ENCODE measurements around the gene APBA1.

The APBA1 gene

GRCh38 chr9:69655065-69655464, 17.1 kb downstream of the APBA1 start:
- DNase-seq: no peak

DNA sequence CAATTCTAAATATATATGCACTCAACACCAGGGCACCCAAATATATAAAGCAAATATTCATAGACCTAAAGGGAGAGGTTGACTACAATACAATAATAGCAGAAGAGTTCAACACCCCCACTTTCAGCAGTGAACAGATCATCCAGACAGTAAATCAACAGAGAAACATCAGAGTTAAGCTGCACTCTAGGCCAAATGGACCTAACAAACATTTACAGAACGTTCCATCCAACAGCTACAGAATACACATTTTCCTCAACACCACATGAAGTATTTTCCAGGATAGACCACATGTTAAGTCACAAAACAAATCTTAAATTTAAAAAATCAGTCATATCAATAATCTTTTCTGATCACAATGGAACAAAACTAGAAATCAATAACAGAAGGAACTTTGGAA, 18.9 kb downstream of the APBA1 start:
- DNase-seq: no peak

DNA sequence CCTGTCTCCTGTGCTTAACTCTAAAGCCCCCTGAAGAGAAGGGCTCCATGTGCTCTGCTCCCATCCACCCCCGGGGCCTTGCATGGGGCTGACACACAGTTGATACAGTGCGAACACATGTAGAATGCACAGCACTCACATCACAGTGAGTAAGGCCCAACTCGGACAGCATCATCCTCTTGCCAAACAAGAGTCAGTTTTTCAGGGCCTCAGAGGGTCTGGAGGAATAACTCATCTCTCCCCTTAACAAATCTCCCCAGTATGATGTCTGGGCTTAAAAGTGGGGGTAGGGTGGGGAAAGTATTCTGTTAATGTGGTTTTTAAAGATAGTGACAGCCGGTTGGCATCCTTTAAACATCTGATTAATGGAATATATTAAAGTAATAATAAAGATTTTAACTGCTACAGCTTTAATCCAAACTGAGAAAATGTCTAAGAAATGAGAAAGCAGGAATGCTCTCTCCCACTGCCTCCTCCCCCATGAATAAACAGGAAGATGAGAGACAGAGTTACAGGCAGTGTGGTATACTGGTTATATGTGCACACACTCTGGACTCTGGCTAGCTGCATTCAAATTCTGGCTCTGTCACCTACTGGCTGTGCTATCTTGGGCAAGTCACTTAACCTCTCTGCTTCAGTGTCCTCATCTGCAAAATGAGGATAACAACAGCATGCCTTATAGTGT, 22.5 kb downstream of the APBA1 start:
- DNase-seq: no peak

DNA sequence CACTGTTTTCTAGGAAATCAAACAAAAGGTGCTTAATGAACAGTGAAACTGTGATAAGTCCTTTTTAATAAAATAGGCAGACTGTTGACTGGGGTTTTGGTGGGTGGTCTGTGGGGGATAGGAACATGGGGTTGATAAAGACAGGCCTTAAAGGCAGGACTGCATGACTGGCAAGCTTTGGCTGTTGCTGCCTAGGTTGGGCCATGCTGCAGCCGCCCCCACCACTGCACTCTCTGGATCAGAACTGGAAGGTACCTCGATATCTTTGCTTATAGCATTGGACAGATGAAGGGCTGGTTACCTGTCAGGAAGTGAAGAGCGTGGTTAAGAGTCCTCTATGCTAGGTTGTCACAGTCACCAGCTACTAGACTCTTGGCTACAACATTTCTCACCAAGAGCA, 24.4 kb downstream of the APBA1 start:
- no peak for DNase-seq

DNA sequence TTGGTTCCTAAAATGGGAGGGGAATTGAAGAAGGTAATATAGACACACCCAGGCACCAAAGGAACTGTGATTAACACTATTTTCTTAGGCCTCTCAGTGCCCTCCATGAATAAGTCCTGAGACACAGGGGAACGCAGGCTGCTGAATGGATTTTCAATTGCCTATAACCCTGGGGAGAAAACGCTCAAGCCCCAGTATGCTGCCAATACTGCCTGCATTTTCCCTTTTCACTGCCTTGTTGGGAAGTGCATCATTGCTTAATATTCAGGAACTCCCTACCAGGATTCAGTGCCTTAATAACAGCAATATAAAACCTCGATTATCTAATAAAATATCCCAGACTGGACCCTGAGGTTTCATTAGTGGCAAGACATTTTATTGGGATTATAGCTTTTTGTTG, 25.4 kb downstream of the APBA1 start:
- no peak for DNase-seq

DNA sequence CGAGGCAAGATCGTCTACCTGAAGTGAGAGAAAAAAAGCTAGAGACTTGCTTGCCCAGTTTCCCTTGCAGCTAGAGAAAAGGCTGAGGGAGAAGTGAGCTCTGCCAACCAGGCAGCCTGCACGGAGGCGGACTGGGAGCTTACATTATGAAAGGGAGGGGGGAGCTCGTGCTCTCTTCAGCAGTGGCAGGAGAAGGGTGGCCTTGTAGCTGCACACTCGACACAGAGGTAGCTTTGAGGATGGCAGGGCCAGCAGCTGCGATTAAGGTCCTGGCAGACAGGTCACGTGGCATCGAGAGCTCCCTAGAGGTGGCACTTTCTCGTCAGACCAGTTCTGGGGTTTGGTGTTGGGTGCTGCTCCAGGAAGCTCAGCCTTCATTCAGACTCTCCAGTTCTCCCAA, 26.7 kb downstream of the APBA1 start:
- DNase-seq: no peak

- DNase-seq: no peak
Measured at GRCh38 chr9:69643098-69643497, 29.1 kb downstream of the APBA1 start.

DNA sequence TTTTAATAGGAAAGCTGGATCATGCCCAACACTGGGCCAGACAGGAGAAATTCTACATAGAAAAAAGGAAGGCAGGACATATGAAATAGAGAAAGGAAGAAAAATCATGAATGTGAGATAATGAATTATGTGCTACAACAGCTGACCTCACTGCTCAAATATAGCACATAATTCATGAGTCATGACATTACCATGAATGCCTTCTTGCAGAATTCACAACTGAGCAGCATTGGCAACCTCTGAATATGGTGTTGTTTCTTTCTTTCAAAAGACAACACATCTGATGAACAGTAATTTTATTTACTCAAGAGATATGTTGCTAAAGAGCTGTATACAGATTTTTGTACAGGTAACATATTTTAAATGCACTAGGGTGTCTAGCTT, 34.4 kb downstream of the APBA1 start:
- no peak for DNase-seq

DNA sequence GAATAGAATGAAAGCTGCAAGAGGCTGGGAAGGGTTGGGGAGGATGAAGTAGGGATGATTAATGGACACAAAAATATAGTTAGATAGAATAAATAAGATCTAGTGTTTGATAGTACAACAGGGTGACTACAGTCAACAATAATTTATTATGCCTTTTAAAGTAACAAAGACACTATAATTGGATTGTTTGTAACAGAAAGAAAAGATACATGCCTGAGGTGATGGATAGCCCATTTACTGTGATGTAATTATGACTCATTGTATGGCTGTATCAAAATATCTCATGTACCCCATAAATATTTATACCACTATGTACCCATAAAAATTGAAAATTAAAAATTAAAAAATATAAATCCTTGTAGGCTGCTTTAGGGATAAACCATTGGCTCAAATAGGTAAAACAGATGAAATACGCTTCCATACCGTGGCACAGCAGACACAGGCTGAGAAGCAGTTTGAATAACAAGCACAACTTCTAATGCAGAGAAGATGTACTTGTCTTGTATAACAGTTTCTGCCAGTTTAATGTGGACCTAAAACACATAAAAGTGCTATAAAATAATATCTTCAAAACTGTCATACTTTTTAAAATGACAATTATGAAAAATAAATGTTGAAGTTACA, 34.9 kb downstream of the APBA1 start:
- DNase-seq: no peak

GRCh38 chr9:69633716-69634115, 38.5 kb downstream of the APBA1 start:
- DNase-seq: no peak

- no peak for DNase-seq
Measured at GRCh38 chr9:69632768-69633167, 39.4 kb downstream of the APBA1 start.

GRCh38 chr9:69627281-69627680, 44.9 kb downstream of the APBA1 start:
- no peak for DNase-seq

GRCh38 chr9:69623276-69623675, 48.9 kb downstream of the APBA1 start:
- DNase-seq: no peak

DNA sequence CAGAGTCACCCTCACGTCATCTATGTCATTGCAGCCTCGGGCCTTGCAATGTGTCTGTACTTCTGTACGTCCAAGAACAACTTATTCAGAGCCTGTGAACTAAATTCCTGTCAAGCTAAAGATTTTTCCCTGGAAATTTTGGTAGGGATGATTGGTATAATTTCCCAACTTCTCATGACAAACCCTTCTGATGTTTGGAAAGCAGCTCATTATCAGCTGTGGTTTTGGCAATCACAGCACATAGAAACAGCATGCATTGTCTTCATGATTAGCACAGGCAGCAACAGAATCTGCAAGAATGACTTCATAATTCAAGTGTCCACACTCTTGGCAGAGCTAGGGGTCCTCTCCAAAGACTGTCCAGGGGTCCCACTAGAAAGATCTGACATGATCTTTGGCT, 49.5 kb downstream of the APBA1 start:
- no peak for DNase-seq

DNA sequence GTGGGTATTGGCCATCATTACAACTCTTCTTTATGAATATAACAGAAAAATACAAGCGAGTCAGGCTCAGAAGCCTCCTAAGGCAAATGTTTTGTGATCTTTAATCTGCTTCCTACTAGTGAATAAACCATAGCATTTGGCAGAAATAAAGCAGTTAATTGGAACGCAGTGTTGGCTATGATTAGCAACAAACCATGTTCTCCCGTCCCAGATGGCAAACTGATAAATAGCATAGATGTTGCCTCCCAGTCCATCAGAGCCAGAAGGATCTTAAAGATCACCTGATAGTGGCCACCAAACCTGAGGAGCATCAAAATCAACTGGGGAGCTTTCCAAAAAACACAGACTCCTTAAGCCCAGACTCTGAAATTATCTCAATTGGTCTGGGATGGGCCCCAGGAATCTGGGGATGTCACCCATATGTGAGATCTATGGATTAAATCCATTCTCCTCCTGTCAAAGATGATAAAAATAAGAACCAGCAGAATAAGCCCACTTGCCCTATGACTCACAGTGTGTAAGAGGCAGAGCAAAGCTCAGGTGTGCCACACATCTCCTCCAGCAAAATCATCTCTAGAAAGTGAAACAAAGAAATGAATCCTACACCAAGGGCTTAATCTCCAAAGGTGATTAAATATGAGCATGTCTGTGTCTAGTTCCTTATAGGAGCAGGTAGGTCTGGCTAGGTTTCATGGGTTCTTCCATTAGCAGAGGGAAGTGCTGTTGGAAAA, 50.3 kb downstream of the APBA1 start:
- DNase-seq: no peak

GRCh38 chr9:69620731-69621130, 51.4 kb downstream of the APBA1 start:
- DNase-seq: no peak

DNA sequence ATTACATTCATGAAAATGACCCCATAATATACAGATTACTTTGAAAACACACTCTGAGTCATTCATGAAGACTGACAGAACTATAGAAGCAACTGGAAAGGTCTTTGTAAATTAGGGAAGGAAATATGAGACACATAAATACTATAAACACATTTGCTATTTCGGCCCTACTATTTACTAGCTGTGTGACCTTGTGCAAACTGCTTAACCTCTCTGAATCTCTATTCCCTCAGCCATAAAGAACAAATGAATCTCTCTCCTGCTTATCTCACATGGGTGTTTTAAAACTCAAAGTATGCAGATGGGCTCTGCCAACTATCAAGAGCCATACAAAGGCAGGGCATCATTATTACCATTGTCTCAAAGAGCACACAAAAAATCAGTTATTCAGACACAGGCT, 52.9 kb downstream of the APBA1 start:
- no peak for DNase-seq

DNA sequence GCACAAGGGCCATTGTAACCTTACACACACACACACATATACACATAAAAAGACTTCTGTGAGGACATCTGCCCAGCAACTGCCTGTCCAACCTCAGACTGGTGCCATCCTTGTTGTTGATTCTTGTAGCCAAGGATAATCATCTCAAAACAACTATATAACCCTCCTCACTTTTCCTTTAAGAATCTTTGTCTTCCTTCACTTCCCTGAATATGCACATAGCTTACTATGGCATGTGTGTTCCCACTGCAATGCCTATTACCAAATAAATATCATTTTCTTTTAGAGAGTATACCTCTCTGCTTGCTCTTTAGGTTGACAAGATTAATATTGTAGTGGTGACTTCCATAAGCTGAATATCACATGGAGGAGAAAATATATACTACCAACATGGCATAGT, 55.2 kb downstream of the APBA1 start:
- DNase-seq: no peak

DNA sequence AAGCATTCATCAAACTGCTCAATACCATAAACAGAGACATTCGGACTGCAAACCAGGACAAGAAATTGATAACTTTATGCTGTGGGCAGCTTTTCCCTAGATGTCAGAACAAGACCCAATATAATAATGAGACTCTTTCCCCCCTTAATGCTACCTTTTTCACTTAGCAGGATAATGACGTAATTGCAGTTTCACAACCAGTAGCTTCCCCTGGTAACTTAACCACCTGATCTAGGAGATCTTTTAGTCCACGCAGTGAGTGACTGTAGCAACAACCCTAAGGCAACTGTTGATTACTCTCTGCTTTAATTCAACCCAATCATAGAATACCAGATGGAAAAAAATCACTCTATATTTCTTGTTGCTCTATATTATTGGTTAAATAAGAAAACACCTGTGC, 56.3 kb downstream of the APBA1 start:
- DNase-seq: no peak

- DNase-seq: no peak
Measured at GRCh38 chr9:69611221-69611620, 61.0 kb downstream of the APBA1 start.

- no peak for DNase-seq
Measured at GRCh38 chr9:69609156-69609555, 63.0 kb downstream of the APBA1 start.

GRCh38 chr9:69606089-69606488, 66.1 kb downstream of the APBA1 start:
- no peak for DNase-seq

GRCh38 chr9:69605406-69605805, 66.8 kb downstream of the APBA1 start:
- DNase-seq: no peak

DNA sequence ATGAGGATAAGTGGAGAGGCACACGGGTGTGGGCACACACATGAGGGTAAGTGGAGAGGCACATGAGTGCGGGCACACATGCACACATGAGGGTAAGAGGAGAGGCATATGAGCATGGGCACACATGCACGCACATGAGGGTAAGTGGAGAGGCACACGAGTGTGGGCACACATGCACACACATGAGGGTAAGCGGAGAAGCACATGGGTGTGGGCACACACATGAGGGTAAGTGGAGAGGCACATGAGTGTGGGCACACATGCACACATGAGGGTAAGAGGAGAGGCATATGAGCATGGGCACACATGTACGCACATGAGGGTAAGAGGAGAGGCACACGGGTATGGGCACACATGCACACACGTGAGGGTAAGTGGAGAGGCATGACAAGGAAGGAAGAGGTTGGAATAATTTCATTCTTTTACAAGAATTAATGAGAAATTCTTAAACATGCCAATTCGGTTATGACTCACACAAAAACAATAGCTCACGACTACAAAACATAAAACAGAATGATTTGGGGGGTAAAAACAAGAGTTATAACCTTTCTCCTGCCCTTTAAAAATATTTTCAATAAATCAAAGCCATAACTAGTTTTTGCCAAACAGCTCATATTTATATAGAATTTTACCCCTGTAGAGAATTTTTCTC, 67.5 kb downstream of the APBA1 start:
- no peak for DNase-seq
